Astrocyte of the hippocampus (primary cell): Measurements from ENCODE around the gene MZT2B.
"Not testable (repeated sequence)": the region's sequence is repeated elsewhere in the genome, so short reads cannot be mapped to it uniquely, and the experiment has no call there.

ENCODE experiments used
- DNase-seq: peaks from one replicate; pipeline ENCODE4 v3.0.0; 2011; ENCODE audit warnings: low read depth, low spot score

The MZT2B gene

GRCh38 chr2:130219147-130219546, 37.1 kb downstream of the MZT2B start:
- DNase-seq = not testable (repeated sequence)

DNA sequence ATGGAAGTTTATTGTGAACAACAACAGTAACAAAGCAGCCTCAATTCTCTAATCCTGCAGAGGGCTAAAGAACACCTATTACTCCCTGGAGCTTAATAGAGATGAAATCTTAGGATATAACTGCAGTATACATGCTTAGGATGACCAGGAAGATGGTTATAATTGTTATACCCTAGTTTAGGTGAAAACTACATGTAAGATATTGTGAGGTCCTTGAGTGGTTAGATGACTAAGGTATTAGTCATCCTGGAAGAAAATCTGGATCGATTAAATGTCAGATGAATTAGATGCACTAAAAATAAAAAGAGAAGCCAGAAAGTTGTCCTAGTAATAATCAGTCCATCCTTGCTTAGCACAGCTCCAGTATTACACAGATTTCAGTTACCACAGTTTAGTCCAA, 38.4 kb downstream of the MZT2B start:
- not testable (repeated sequence) for DNase-seq

DNA sequence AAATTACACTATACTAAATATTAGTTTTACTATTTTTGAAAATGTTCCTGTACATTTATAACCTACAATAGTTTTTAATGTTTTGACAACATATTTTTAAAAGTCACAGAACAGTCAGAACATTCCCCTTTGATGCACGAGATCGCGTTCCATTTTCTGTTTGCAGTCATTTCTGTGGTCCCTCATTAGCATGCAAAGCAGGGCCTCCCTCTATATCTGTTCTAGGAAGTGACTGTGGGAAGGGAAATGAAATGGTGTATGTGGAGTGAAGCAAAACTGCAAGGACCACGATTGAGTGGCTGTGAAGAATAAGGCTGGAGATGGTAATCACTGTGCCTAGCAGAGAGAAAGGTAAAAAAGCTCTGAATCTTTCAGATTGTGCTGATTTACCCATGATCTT, 40.5 kb downstream of the MZT2B start:
- DNase-seq = not testable (repeated sequence)

- DNase-seq = not testable (repeated sequence)
Measured at GRCh38 chr2:130228005-130228404, 45.9 kb downstream of the MZT2B start.

DNA sequence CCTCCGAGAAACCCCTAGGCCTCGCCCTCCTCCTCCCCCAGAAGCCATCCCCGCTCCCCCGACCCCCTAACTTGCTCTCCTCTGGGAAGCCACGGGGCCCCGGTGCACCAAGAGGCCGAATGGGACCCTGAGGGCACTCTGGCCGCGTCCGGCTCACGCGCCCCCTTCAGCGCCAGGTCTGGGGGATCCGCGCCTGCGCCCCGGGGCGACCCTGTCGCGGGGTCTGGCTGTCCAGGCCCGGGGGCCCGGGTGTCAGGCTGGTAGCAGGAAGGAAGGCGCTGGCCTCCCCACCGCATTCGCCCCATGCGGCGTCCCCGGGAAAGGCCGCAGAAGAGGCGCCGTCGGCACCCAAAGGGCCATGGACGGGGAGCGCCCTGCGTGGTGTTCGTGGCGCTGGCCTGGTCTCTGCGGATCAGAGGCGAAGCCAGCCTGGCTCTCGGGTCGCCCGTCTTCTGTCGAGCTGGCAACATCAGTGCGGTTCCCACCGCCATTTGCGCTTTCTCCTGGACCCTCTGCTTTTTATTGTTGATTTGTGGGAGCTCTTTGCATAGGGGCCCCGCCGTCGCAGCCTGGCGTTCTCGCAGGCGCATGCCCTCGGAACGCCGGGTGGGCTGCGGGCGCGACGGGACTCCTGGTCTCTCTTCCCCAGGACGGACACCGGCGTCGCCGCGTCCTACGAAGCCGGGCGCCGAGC, 46.6 kb downstream of the MZT2B start:
- DNase-seq = not testable (repeated sequence)

DNA sequence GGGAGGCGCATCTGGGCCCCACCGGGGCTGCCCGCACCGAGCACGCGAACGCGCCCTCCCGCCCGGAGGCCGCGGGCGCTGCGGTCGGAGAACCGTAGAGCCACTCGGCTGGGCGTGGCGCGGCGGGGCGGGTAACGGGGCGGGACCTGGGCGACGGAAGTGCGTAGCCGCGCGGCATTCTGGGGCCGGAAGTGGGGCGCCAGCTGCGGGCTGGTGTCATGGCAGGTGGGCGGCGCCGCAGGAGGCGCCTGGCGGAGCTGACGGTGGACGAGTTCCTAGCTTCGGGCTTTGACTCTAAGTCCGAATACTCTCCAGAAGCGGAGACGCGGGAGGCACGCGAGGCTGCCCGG, 47.1 kb downstream of the MZT2B start:
- peak; percentile 34 for DNase-seq

GRCh38 chr2:130230376-130230775, 48.3 kb downstream of the MZT2B start:
- not testable (repeated sequence) for DNase-seq

GRCh38 chr2:130230907-130231306, 48.8 kb downstream of the MZT2B start:
- not testable (repeated sequence) for DNase-seq

GRCh38 chr2:130231656-130232055, 49.6 kb downstream of the MZT2B start:
- DNase-seq = no peak

DNA sequence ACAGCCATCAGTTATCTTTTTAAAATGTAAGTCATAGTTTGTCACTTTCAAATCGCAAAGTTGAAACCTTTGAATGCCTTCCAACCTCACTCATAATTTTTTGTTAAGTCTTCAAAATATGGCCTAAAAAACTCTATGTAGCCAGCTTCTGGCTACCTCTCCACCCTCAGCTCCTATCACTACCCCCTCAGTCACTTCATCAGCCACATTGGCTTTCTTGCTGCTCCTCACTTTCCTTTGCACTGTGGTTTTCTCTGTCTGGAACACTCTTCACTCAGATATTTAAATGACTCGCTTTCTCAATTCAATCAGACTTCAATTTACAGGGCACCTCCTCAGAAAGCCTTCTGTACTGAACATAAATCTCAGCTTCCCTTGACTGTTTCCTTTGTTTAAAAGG, 51.0 kb downstream of the MZT2B start:
- DNase-seq = not testable (repeated sequence)

DNA sequence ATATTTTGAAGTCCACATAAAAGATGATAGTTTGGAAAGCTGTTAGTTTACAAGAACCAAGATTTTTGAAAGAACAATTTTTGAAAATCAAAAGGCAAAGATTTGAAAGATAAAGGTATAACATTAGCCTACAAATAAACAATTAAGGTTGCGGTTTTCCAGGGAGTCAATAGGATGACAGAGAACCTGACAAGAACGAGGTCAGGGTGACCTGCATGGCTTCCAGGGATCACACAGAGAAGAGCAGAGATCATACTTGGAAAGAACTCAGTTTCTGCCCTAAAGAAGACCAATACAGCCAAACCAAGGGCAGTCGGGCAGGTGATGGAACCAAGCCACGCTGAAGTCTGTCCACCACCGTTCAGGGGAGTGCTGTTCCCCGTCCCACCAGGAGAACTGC, 57.5 kb downstream of the MZT2B start:
- DNase-seq = not testable (repeated sequence)
